ENCODE measurements around the gene METTL26.

DNA sequence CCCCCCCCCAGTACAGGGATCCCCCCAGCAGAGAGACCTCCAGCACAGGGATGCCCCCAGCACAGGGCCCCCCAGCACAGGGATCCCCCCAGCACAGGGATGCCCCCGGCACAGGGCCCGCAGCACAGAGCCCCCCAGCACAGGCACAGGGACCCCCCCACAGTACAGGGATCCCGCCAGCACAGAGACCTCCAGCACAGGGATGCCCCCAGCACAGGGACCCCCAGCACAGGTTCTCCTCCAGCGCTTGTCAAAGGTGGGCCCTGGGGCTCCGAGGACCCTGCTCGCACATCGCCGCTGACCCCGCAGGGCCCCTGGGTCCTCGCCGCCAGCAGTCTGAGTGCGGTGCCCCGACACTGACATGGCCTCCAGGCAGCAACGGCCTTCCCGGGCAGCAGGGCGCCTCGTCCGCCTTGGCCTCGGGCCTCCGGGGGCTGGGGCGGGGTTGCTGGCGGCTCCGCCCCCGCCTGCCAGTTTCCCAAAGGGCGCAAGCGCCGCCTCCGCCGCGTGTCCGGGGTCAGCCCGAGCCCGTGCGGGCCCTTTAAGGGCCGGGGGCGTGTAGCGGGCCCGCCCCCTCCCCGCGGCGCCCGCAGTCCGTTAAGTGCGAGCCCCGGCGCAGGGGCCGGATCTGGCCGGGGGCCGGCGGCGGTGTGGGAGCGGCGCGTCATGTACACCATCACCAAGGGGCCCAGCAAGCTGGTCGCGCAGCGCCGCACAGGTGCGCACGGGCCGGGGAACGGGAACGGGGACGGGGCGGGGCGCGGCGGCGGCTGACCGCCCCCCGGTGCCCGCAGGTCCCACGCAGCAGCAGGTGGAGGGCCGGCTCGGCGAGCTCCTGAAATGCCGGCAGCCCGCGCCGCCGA is 5.5 kb upstream of the METTL26 start, which contains the start of gene MCRIP2:
- peak; percentile 92; the same call in 1 of the 2 replicates for TF ChIP-seq EGR1 (IDR thresholded peaks at IDR 0.05; ENCODE audit: borderline replicate concordance, low read depth, low read length)
- peak; percentile 70; the same call in 1 of the 2 replicates for TF ChIP-seq MAX (IDR thresholded peaks at IDR 0.05)
- peak; percentile 37; the same call in 1 of the 2 replicates for TF ChIP-seq POLR2AphosphoS5 (IDR thresholded peaks at IDR 0.05; ENCODE audit: low read depth, low read length)

Measured in H1 (cell line).